Astrocyte (in vitro differentiated cells and primary cell): ENCODE data around the gene ZNF786. TPM values are rescaled to one million over a fixed set of nuclear protein-coding genes. Genes with fewer than 3 reads are reported as not detected.

Experiments used
- DNase-seq: peaks from one replicate; pipeline ENCODE4 v3.0.0-alpha.2; 2010; ENCODE audit warnings: low read depth
- FAIRE-seq: peaks from 2 replicates; lab custom pipeline; 2011; peaks lifted over from hg19 to GRCh38; lab: Jason Lieb, UNC
- H2AFZ ChIP-seq: 2 replicates; pipeline ENCODE4 v1.6.0; 2012; ENCODE audit warnings: low read depth, low read length, inconsistent platforms
- H3K27ac ChIP-seq: 2 replicates; pipeline ENCODE4 v1.5.1; 2011; ENCODE audit warnings: low read depth, low read length, inconsistent platforms
- H3K27me3 ChIP-seq: 2 replicates; pipeline ENCODE4 v1.6.0; 2011; ENCODE audit warnings: low read length, inconsistent platforms; ENCODE audit not compliant: insufficient read depth
- H3K36me3 ChIP-seq: 2 replicates; pipeline ENCODE4 v1.5.1; 2011; ENCODE audit warnings: low read length, inconsistent platforms; ENCODE audit not compliant: insufficient read depth
- H3K4me1 ChIP-seq: 2 replicates; pipeline ENCODE4 v1.5.1; 2011; ENCODE audit warnings: low read length, inconsistent platforms; ENCODE audit not compliant: insufficient read depth
- H3K4me2 ChIP-seq: 2 replicates; pipeline ENCODE4 v1.6.0; 2012; ENCODE audit warnings: low read length, inconsistent platforms
- H3K4me3 ChIP-seq: 2 replicates; pipeline ENCODE4 v1.5.1; 2011; ENCODE audit warnings: low read depth, mild to moderate bottlenecking, low read length, inconsistent platforms; ENCODE audit not compliant: insufficient read depth
- H3K79me2 ChIP-seq: 2 replicates; pipeline ENCODE4 v1.6.0; 2012; ENCODE audit warnings: mild to moderate bottlenecking, low read length, inconsistent platforms; ENCODE audit not compliant: insufficient read depth
- H3K9ac ChIP-seq: 2 replicates; pipeline ENCODE4 v1.6.0; 2012; ENCODE audit warnings: mild to moderate bottlenecking, low read length, inconsistent platforms
- H3K9me3 ChIP-seq: 2 replicates; pipeline ENCODE4 v1.5.1; 2012; ENCODE audit warnings: low read depth, mild to moderate bottlenecking, low read length, inconsistent platforms; ENCODE audit not compliant: insufficient read depth
- H4K20me1 ChIP-seq: 2 replicates; pipeline ENCODE4 v1.6.0; 2012; ENCODE audit warnings: low read length, inconsistent platforms; ENCODE audit not compliant: insufficient read depth
- H3K27ac Mint-ChIP-seq: one replicate; pipeline ENCODE4 v1.8.0; 2021; ENCODE audit warnings: mild to moderate bottlenecking, mixed read lengths; ENCODE audit not compliant: unreplicated experiment
- H3K27me3 Mint-ChIP-seq: one replicate; pipeline ENCODE4 v1.8.0; 2021; ENCODE audit warnings: low read depth, mixed read lengths; ENCODE audit not compliant: unreplicated experiment
- H3K36me3 Mint-ChIP-seq: one replicate; pipeline ENCODE4 v1.8.0; 2021; ENCODE audit warnings: low read depth, mixed read lengths; ENCODE audit not compliant: unreplicated experiment
- H3K4me1 Mint-ChIP-seq: one replicate; pipeline ENCODE4 v1.8.0; 2021; ENCODE audit warnings: low read depth, mixed read lengths; ENCODE audit not compliant: unreplicated experiment
- H3K4me3 Mint-ChIP-seq: one replicate; pipeline ENCODE4 v1.8.0; 2021; ENCODE audit warnings: mild to moderate bottlenecking, moderate library complexity, mixed read lengths; ENCODE audit not compliant: unreplicated experiment
- H3K9me3 Mint-ChIP-seq: one replicate; pipeline ENCODE4 v1.8.0; 2021; ENCODE audit warnings: mild to moderate bottlenecking, mixed read lengths; ENCODE audit not compliant: unreplicated experiment
- CTCF ChIP-seq: IDR thresholded peaks from 2 replicates; pipeline ENCODE4 v1.5.1; 2011; ENCODE audit warnings: low read depth, mild to moderate bottlenecking, inconsistent platforms, low read length, moderate library complexity; ENCODE audit not compliant: insufficient read depth
- EZH2 ChIP-seq: IDR thresholded peaks from 2 replicates; pipeline ENCODE4 v1.6.1; 2012; ENCODE audit warnings: mild to moderate bottlenecking, low read length, inconsistent platforms; ENCODE audit not compliant: insufficient read depth
- total RNA-seq: library from RNA; stranded (reverse); gene quantifications from 2 replicates; pipeline ENCODE4 v1.2.1, GENCODE V29; 2021

Gene ZNF786
- total RNA-seq, 1 donor from 2014 or later = 9.9 TPM

- Histone ChIP-seq H4K20me1 (peaks cover 52% of the 10 kb centered on the region), H3K4me1 (peaks cover 16% of the 10 kb centered on the region), H2AFZ (no peak overlapping the region), H3K79me2 (peaks cover 61% of the 10 kb centered on the region), H3K9ac (peak overlapping the region; percentile 91), H3K4me3 (peak overlapping the region; percentile 85), H3K4me2 (peak overlapping the region; percentile 92), H3K36me3 (peaks cover 3% of the 10 kb centered on the region), H3K27me3 (no peaks in the 10 kb centered on the region), H3K27ac (peak overlapping the region; percentile 80), H3K9me3 (no peaks in the 10 kb centered on the region)
- peak overlapping the region; percentile 58 for H3K27ac Mint-ChIP-seq
- H3K36me3 Mint-ChIP-seq = peaks cover 5% of the 10 kb centered on the region
- peaks cover 36% of the 10 kb centered on the region for H3K4me1 Mint-ChIP-seq
- no peak for DNase-seq
- H3K4me3 Mint-ChIP-seq = peak overlapping the region; percentile 97
- TF ChIP-seq CTCF = no peak
- no peak for TF ChIP-seq EZH2
- H3K9me3 Mint-ChIP-seq = no peaks in the 10 kb centered on the region
- no peak for FAIRE-seq
- peaks cover 3% of the 10 kb centered on the region for H3K27me3 Mint-ChIP-seq
These were observed 63.5 kb downstream of the ZNF786 start for GRCh38 chr7:149027055-149027454.

- Mint-ChIP-seq H3K27me3 (no peaks in the 10 kb centered on the region), H3K4me3 (no peak overlapping the region), H3K27ac (peak overlapping the region; percentile 66)
These were observed 66.9 kb downstream of the ZNF786 start for GRCh38 chr7:149023662-149024061.

More at GRCh38 chr7:149023662-149024061, 66.9 kb downstream of the ZNF786 start:
- H3K4me1 ChIP-seq = peaks cover 13% of the 10 kb centered on the region
- H3K9ac ChIP-seq = no peak overlapping the region
- DNase-seq (peak; percentile 26), FAIRE-seq (no peak)
- no peak overlapping the region for H3K27ac ChIP-seq
- peaks cover 86% of the 10 kb centered on the region for H3K79me2 ChIP-seq
- Mint-ChIP-seq H3K36me3 (peaks cover 12% of the 10 kb centered on the region), H3K4me1 (peaks cover 32% of the 10 kb centered on the region), H3K9me3 (no peaks in the 10 kb centered on the region)
- H3K4me2 ChIP-seq = no peak overlapping the region
- TF ChIP-seq EZH2 (no peak), CTCF (no peak)
- H4K20me1 ChIP-seq = peaks cover 82% of the 10 kb centered on the region
- no peak overlapping the region for H3K4me3 ChIP-seq
- peaks cover 16% of the 10 kb centered on the region for H3K36me3 ChIP-seq
- H2AFZ ChIP-seq = no peak overlapping the region
- no peaks in the 10 kb centered on the region for H3K27me3 ChIP-seq
- H3K9me3 ChIP-seq = no peaks in the 10 kb centered on the region
